HuH-7 (cell line): ENCODE measurements around the gene RAB11FIP5.
A peak's percentile ranks its signal among the peaks of the same experiment; 100 is the strongest.

Source experiments
- DNase-seq: peaks from one replicate; pipeline ENCODE4 v3.0.0; 2011; ENCODE audit warnings: low spot score

RAB11FIP5 gene

DNA sequence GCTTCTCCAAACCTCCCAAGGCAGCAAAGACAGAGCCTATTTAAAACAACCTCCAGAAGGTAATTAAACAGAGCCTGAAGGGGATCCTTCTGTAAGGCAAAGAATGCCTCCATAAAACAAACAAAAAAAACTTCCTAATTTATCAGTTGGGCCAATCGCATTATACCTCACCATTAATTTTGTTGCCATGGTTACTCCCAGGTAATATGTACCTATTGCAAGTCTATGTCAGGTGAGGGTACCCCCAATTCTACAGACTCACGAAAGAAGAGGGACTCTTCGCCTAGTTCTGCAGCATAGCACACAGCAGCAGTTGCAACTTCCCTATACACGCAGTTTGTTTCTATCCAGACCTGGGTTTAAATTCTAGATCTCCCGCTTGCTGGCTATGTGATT is 80.0 kb downstream of the RAB11FIP5 start:
- DNase-seq: no peak

DNA sequence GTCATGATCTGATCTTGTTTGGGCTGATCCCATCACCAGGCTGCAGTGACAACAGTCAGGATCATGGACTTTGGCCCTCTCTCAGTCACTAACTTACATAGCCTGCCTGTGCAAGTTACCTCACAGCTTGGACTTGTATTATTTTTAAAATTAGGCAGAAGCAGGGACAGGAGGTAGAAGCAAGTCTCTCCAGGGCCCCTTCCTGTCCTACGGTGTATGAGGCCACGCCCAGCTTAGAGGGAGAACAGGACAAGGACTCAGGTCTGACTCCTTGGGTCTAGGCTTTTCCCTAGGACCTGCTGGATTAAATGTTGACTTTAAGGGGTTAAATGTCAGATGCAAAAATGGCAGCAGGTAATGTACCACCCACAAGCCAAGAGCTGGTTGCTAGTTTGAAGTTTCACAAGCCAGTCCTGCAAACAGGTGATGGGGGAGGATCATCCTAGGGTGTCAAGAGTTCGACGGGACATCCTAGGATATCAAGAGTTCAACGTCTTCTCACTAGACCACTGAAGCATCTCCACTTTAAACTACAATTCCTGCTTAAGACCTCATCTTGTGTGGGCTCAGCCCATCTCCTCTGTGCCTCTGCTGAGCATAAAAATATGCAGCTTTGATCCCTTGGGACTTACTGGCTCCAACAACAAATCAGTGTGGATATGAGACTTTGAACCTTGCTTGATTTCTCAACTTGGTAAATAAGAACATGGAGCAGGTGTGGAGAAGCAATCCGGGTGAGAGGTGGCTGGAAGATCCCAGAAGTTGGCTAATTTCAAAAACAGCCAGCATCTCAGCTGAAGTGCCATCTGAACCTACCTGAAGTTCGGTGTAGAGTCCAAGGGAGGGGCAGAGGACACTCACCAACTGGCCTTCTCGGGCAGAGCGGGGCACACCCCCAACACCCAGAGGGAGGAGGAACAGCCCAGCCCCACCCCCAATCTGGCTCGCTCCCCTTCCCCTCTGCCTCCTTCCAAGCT is 80.7 kb downstream of the RAB11FIP5 start:
- DNase-seq: peak; percentile 74

DNA sequence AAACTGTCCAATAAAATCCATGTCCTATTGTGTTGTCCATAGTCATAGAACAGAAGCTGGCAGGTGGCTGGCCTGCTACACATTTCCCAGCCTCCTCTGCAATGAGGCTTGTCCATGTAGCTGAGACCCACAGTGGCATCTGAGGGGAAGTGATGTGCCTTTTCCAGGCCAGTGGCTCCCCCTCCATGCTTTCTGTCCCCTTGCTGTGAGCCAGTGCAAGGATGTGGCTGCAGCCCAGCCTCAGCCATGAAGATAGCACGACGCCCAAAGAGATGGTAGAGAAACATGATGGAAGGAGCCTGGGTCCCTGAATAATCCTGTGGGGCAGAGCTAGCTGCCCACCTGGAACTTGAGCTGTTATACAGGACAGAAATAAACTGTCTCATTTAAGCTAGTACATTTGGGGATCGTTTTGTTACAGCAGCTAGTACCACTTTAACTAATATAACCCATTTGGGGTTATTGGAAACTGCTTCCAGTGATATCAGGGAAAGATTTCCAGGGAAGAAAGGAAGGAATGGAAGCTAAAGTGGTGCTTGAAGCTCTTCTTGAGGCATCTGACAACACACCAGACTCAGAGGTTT is 81.6 kb downstream of the RAB11FIP5 start:
- DNase-seq: no peak

DNA sequence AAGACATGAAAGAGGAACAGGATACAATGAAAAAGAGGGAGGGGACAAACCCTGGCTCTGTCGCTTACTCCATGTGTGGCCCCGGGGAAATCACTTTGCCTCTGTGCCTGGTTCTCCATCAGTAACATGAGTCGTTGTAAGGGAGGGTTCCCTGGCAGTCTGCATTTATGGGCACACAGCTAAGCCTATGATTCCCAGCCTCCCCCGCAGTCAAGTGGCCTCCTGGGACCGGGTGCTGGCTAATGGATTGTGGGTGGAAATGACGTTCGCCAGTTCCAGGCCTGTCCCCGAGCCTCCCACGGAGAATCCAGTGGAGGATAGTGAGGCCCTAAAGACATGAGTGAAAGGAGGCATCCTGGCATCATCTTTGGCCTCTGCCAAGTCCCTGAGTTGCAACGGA is 83.9 kb downstream of the RAB11FIP5 start:
- no peak for DNase-seq

DNA sequence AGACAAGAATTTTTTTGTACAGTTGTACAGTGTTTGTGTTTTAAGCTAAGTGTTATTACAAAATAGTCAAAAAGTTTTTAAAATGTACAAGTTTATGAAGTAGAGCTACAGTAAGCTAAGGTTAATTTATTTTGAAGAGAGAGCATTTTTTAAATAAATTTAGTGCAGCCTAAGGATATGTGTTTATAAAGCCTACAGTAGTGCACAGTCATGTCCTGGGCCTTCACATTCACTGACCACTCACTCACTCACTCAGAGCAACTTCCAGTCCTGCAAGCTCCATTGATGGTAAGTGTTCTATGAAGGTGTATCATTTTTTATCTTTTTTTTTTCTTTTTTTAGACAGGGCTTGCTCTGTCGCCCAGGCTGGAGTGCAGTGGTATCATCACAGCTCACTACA is 85.4 kb downstream of the RAB11FIP5 start:
- no peak for DNase-seq

DNA sequence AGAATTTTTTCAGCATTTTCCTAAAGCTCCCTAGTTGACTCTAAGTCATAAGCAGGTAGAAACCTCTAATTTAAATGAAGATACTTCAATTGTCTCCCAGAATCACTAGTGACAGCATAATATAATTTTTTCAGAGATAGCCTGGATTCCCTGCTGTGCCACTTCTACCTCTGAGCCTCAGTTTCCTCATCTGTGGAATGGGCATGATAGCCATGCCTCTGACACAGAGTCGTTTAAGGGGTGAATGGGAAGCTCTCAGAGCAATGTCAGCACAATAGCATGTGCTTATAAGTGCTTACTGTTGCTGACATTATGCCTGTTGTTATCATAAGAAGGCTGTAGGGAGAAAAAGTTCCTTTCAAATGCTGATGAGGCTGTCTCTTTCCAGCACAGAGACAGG is 89.3 kb downstream of the RAB11FIP5 start:
- no peak for DNase-seq
